Fibroblast of villous mesenchyme (primary cell): Measurements from ENCODE around the gene PITPNC1. TPM values are rescaled to one million over a fixed set of nuclear protein-coding genes. Genes with fewer than 3 reads are reported as not detected.
"Not testable (repeated sequence)": the region's sequence is repeated elsewhere in the genome, so short reads cannot be mapped to it uniquely, and the experiment has no call there.

Source experiments
- DNase-seq: peaks from one replicate; pipeline ENCODE4 v3.0.0-alpha.2; 2010; ENCODE audit warnings: low read depth
- H3K4me3 ChIP-seq: 2 replicates; pipeline ENCODE4 v1.5.1; 2011; ENCODE audit warnings: low read depth, mild to moderate bottlenecking, low read length
- total RNA-seq: library from RNA; depleted of rRNA; stranded (reverse); fragments of >200 nt; gene quantifications from 2 replicates; pipeline ENCODE4 v1.2.3, GENCODE V29; 2012
- TF ChIP-seq, protein P1 (sequence below): IDR thresholded peaks from 2 replicates; pipeline ENCODE4 v1.5.1; 2012; ENCODE audit warnings: low read depth, mild to moderate bottlenecking, low read length; ENCODE audit not compliant: insufficient read depth

The PITPNC1 gene
- total RNA-seq, 1 donor = 4.3 TPM

DNA sequence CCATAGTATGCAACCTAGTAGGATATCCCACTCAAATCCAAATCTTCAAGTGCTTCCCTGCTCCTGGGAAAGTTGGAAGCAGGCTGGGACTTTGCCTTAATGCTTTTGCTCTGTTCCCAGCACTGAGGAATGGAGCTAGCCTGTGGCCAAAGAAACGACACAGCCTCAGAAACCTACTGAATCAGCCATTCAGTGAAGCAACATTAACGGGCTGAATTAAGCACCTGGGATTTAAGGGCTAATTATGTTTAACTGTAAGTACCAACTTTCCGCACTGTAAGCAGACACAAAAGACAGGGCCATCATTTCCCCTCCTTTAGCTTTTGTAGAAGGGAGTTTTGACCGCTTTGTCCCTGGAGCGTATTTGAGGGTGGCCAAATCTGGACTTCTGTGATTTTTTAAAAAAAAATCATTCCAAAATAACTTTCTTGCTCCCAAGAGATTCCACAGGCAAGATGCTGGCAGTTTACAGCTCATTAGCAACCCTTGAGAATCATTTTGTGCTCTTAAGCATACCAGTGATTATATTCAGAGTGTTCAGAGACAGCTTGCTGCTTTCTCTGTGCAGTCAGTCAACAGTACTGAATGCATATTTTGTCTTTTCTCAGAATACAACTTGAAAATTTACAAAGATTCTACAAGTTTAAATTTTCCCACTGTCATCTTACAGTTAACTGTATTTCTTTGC is 323.1 kb downstream of the PITPNC1 start:
- TF ChIP-seq, protein P1, sequence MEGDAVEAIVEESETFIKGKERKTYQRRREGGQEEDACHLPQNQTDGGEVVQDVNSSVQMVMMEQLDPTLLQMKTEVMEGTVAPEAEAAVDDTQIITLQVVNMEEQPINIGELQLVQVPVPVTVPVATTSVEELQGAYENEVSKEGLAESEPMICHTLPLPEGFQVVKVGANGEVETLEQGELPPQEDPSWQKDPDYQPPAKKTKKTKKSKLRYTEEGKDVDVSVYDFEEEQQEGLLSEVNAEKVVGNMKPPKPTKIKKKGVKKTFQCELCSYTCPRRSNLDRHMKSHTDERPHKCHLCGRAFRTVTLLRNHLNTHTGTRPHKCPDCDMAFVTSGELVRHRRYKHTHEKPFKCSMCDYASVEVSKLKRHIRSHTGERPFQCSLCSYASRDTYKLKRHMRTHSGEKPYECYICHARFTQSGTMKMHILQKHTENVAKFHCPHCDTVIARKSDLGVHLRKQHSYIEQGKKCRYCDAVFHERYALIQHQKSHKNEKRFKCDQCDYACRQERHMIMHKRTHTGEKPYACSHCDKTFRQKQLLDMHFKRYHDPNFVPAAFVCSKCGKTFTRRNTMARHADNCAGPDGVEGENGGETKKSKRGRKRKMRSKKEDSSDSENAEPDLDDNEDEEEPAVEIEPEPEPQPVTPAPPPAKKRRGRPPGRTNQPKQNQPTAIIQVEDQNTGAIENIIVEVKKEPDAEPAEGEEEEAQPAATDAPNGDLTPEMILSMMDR = no peak
- DNase-seq = no peak
- H3K4me3 ChIP-seq = no peak overlapping the region

DNA sequence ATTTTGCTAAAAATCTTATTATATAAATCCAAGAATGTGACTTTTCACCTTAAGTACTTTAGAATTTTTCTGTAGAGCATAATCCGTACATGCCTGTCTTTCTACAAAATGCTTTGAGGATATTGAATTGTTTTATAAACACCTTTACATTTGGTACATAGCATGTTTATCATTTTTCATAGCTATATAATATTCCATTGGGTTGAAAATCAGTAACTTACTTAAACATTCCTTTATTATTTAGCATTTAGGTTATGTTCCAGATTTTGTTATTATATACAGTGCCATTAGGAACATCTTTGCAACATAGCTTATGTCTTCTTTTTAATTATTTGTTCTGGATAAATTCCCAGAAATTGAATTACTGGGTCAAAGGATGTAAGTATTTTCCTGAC is 323.6 kb downstream of the PITPNC1 start:
- TF ChIP-seq, protein P1 = no peak
- no peak overlapping the region for H3K4me3 ChIP-seq
- no peak for DNase-seq

DNA sequence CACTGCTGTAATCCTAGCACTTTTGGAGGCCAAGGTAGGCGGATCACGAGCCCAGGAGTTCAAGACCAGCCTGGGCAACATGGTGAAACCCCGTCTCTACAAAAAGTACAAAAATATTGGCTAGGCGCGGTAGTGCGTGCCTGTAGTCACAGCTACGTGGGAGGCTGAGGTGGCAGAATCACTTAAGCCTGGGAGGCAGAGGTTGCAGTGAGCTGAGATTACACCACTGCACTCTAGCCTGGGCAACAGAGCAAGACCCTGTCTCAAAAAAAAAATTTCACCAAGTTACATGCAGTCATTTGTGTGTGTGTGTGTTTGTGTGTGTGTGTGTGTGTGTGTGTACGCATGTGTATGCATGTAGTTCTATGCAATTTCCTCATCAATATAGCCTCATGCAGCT is 325.8 kb downstream of the PITPNC1 start:
- not testable (repeated sequence) for H3K4me3 ChIP-seq, DNase-seq

DNA sequence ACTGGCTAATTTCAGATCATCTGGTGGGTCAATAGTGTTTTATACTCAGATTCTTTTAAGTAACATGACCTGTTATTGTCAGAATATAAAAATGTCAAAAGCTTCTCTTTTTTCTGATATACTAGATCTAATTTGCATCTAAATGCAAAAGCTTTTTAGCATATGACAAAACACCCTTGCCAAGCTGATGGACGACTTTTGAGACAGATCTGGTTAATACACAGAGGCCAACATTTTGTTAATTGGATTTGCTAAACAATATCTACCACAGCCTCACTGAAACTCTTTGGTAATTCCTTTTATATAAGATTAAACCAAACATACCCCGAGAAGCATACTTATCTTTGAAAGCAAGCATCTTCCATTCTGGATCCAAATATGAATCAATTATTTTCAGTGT is 330.4 kb downstream of the PITPNC1 start:
- TF ChIP-seq, protein P1 = no peak
- no peak overlapping the region for H3K4me3 ChIP-seq
- DNase-seq = no peak

DNA sequence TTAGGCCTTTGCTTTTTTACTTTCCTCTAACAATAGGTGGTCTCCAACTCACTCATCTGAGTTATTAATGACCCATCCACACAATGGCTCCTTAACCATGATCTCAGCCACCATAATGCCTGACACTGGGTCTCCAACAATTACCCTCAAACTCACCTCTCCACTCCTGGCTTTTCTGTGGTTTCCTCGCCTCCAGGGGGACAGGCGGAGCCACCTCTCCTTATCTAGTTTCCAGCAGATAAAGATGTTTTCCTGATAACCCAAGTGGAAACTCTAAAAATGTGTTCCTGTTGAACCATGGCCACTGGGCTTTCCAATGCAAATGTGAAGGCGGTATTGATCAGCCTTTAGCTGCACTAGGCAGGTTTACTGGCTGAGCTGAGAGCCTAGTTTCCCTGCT is 331.3 kb downstream of the PITPNC1 start:
- no peak for DNase-seq
- no peak overlapping the region for H3K4me3 ChIP-seq
- TF ChIP-seq, protein P1 = no peak

DNA sequence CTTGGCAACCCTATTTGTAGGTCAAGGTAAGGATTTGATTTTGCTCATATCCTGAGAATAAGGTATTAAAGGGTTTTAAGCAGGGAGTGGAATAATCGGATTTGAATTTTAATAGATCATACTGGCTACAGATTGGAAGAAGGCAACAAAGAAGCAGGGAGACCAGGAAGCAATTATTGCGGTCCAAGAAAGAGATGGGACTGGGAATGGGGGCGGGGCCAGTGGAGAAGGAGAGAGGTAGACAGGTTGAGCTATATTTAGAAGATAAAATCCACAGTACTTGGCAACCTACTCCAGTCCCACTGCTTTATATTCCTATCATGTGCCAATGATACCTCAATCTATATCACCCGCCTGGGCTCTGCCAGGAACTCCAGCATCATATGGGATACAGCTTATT is 334.8 kb downstream of the PITPNC1 start:
- DNase-seq = no peak
- no peak overlapping the region for H3K4me3 ChIP-seq
- TF ChIP-seq, protein P1 = no peak

DNA sequence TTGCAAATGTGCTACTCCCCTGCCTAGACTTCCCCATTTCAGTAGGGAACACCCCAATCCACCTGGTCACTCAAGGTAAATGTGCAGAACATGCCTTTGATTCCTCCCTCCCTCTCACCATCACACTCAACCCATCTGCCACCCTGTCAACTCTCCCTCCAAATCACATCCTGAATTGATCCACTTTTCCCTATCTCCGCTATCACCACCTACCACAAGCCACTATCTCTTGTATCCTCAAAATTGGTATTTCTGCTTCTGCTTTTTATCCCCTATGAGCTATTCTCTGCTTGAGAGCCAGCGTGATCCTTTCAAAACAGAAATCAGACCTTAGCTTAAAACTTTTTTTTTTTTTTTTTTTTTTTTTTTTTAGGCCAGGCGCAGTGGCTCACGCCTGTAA is 335.3 kb downstream of the PITPNC1 start:
- TF ChIP-seq, protein P1 = no peak
- H3K4me3 ChIP-seq = no peak overlapping the region
- no peak for DNase-seq
